ENCODE results near the gene BAD.
A peak's percentile ranks its signal among the peaks of the same experiment; 100 is the strongest.

BAD gene

DNA sequence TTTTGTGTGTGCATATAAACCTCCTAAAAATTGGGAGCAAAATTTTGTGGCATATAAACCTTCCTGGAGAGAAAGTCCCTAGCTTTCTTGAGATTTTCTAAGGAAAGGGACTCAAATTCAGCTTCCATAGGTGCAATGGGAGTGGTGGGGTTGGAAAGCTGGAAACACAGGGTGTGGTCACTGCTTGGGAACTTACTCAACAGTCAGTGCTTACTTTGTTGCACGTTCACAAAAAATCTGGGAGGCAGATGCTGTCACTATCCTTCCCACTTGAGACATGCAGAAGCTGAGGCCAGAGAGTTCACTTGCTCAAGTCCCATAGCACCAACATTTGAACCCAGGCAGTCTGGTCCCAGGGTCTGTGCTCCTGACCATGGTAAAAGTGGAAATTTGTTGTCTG lies 11.8 kb upstream of the BAD start:
- DNase-seq: no peak

DNA sequence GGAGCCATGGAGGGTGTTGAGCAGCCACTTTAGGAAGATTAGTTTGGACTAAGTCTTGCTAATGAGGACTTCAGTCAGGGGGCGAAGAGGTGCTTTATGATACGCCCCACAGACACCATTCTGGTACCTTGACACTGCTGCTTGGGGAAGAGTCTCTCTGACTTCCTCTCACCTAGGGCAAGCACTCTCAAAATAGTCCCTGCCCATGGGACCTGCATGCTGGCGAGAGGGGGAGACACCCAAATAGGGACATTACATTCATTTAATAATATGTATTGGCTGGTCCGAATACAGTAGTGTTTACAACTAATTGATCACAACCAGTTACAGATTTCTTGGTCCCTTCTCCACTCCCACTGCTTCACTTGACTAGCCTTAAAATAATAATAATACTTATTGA lies 11.3 kb upstream of the BAD start:
- DNase-seq: no peak

DNA sequence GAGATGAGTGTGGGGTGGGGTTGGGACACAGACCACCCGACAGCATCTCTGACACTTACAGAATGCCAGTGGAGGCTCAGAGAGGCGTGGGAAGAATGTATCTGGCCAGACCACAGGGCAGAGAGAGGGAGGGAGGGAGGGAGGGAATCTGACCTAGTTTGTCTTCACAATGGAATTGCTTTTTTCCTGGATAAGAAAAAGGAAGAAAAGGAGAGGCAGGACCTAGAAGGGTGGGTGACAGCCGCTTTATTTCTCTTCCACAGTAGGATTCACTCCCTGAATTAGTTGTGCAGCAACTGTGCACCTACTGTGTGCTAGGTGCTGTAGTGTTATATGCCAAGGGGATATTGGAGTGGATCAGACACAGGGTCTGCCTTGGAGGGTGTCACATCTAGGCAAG lies 10.3 kb upstream of the BAD start:
- no peak for DNase-seq

DNA sequence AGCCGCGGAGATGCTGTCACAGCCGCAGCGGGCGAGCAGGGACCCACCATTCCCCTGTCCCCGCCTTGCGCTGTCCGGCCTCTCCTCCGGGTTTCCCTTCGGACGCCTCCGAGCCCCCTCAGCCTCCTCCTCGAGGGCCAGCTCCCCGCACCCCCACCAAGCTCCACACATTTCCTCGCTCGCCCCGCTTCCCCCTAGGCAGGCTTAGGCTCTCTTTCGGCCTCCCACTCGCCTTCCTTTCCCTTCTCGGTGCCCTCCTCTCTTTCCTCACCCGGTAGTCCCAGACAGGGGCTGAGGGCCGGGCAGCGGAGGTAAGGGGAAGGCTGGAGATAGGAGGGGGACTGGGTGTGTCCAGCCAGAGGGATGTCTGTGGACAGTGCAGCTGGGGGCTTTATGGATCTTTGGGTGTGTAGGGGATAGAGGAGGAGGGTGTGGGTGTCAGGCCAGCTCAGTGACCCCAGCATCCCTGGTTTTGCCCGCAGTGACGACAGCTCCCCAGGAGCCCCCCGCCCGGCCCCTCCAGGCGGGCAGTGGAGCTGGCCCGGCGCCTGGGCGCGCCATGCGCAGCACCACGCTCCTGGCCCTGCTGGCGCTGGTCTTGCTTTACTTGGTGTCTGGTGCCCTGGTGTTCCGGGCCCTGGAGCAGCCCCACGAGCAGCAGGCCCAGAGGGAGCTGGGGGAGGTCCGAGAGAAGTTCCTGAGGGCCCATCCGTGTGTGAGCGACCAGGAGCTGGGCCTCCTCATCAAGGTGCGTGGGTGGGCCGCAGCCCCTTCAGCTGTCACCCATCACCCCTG lies 8.2 kb upstream of the BAD start:
- no peak for DNase-seq

DNA sequence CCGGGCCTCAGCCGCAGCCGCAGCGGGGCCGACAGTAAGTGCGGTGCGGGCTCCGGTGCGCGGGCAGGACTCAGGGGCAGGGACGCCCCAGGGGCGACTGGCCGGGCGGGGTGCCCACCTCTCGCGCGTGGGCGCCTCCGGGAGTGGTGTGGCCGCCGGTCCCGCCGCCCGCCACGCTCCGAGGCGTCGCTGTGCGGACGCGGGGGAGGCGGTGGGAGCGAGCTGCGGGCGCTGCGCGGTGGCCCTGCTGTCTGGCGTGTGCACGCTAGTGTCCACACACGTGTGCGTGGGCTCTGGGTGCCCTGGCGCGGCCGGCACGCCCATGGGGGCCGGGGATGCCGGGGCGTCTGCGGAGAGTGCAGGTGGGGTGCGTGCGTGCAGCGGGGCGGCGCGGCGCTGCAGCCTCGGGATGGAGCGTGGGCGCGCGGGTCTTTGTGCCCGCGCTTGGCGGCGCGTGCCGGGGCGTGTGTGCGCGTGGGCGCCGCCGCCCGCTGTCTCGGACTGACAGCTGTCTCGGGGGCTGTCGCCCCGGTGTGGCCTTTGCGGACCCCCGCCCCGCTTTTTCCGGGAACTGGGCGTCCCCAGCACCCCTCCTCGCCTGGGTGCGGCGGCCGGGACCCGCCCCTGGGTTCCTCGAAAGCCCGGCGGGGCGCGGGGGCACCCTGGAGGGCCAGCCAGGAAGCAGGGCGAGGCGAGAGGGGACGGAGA lies 7.4 kb upstream of the BAD start:
- DNase-seq: no peak

DNA sequence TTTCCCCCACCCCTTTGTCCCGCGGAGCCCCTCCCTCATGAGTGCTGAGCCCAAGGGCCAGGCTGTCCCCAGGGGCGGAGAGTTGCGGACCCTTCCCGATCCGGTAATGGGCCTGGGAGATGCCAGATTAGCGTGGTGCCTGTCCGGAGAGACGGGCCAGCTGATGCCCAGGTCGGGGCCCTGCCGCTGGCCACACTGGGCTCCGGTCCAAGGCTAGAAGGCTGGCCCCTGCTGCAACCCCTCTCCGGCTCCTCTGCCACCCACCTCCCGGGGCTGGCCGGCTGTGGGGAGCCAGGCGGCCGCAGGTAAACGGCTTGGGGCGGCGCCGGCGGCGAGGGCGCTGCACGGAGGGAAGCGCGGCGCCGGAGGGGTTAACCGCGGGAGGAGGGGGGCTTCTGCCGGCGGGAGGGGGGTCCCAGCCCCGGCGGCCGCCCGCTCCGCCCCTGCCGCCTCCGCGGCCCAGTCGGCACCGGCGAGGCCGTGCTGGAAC lies 6.8 kb upstream of the BAD start, which contains the start of gene KCNK4:
Gene KCNK4 (plus strand): TSS at position 41 of the 490 bp plus-strand sequence. CDS start 1,717 bp downstream, outside the sequence.
- no peak for DNase-seq

DNA sequence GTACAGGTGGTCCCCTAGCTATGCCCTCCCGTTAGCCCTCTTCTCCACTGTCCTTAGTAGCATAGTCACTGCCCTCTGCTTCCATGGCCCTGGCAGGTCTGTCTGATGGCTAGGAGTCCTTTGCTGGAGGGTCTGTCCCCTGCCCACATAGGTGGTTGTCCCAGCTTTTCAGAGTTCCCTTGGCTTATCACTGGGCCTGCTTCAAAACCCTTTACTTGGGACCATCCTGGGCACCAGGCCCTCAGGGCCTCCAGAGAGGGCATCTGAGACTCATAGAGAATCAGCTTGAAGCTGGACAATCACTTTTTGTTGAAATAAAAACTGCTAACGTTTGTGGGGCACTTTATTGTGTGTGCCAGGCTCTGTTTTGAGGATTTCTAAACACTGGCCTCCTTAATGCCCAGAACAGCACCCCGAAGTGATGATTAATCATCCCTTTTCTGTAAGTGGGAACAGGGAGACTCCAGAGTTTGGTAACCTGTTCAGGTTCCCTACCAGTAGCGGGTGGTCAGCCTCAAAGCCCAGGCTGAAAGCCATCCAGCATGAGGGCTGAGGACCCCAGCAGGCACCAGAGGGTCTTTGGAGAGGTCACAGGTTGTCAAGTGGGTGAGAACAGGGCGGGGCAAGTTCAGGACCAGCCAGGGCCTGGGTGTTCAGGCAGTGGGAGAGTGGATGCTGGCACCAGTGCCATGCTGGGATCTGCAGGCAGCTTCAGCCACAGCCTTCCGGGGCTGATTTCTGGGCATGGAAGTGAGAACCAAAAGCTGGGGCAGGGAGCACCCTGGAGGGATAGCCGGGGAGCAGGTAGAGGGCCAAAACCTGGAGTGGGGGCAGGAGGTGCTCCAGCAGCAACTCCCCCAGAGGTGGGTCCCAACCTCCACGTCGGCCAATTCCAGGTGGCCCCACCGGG lies 6.1 kb upstream of the BAD start:
- no peak for DNase-seq

DNA sequence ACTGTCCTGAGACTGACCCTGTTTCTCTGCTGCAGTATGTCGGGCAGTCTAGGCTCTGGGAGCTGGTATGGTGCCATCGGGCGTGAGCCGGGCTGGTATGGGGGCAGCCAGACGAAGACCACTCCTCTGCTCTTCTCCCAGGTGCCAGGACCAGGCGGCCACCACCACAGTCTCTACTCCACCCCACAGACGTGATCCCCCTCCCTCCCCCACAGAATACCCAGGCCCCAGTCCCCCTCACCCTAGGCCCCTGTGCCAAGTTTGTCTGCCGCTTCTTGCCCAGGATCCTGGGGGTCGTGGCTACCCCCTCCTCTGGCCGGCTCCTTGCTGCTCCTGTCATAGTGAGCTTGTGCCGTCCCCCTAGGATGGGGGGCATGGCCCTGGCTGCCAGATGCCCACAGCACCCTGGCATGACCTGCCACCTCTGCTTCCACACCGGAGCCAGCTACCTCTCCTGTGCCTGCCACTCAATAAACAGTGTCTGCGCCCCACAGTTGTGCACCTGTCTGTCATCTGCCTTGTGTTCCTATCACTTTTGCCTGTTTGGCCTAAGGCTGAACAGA lies 4.6 kb upstream of the BAD start:
- no peak for DNase-seq

DNA sequence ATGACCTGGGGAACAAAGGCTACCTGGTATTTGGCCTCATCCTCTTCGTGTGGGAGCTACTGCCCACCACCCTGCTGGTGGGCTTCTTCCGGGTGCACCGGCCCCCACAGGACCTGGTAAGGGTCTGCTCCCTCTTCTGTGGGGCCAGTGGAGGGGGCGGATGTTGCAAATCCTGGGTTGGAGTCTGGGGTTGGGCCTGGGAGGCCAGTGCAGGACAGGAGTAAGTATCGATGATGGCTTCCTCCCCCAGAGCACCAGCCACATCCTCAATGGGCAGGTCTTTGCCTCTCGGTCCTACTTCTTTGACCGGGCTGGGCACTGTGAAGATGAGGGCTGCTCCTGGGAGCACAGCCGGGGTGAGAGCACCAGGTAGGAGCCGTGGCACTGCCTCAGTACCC lies 3.9 kb upstream of the BAD start:
- no peak for DNase-seq

DNA sequence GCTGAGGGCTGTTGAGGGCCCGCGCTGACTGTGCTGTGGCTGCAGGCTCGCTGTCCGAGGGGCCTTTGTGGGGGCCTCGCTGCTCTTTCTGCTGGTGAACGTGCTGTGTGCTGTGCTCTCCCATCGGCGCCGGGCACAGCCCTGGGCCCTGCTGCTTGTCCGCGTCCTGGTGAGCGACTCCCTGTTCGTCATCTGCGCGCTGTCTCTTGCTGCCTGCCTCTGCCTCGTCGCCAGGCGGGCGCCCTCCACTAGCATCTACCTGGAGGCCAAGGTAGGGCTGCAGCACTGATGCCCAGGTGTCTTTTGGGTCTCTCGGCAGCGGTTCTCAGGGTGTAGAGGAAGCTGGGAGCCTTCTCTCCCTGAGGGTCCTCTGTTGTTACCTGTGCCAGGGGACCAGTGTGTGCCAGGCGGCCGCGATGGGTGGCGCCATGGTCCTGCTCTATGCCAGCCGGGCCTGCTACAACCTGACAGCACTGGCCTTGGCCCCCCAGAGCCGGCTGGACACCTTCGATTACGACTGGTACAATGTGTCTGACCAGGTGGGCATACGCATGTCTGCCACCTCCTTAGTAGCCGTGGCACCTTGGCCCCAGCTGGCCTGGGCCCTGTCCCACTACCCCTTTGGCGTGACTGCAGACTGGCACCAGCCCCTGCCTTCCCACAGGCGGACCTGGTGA lies 3.3 kb upstream of the BAD start:
- DNase-seq: no peak

DNA sequence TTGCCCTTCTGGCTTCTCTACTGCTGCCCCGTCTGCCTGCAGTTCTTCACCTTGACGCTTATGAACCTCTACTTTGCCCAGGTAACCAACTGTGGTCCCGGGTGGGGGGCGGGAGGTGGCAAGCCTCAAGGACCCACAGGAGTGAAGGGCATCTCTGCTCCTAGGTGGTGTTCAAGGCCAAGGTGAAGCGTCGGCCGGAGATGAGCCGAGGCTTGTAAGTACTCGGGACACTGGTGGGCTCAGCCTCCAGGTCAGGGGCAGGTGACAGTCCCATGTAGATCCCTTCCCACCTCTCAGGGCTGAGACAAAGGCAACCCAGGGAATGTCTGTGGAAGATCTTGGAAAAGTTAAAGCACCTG lies 2.3 kb upstream of the BAD start:
- DNase-seq: no peak

DNA sequence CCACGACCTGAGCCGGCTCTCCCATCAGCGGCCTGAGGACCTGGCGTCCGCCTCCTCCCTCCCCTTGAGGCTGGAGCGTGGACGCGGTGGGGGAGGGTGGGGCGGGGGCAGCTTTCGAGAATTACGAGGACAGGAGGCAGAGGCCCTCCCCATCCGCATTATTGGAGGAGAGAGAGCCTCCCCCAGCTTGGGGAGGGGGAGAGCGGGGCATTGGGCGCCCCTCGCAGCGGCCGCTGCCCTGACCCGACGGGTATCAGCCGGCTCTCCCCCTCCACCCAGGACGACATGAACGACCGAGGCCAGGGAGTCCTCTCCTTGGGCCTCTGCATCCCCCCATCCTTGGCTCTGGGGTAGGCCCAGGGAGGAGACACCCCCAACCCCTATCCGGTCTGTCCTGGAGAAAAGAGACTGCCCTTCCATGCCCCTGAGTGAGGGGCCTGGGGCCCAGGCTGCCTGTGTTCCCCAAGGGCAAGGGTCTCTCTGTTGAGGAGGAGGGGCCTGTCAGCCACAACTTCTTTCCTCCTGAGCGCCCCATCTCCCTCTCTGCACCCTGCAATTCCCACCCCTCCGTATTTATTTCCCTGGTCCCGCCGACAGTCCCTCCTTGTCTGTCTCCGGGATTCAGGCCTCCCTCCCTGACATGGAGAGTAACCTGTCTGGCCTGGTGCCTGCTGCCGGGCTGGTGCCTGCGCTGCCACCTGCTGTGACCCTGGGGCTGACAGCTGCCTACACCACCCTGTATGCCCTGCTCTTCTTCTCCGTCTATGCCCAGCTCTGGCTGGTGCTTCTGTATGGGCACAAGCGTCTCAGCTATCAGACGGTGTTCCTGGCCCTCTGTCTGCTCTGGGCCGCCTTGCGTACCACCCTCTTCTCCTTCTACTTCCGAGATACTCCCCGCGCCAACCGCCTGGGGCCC lies 1.7 kb upstream of the BAD start:
- peak; percentile 55 for DNase-seq

DNA sequence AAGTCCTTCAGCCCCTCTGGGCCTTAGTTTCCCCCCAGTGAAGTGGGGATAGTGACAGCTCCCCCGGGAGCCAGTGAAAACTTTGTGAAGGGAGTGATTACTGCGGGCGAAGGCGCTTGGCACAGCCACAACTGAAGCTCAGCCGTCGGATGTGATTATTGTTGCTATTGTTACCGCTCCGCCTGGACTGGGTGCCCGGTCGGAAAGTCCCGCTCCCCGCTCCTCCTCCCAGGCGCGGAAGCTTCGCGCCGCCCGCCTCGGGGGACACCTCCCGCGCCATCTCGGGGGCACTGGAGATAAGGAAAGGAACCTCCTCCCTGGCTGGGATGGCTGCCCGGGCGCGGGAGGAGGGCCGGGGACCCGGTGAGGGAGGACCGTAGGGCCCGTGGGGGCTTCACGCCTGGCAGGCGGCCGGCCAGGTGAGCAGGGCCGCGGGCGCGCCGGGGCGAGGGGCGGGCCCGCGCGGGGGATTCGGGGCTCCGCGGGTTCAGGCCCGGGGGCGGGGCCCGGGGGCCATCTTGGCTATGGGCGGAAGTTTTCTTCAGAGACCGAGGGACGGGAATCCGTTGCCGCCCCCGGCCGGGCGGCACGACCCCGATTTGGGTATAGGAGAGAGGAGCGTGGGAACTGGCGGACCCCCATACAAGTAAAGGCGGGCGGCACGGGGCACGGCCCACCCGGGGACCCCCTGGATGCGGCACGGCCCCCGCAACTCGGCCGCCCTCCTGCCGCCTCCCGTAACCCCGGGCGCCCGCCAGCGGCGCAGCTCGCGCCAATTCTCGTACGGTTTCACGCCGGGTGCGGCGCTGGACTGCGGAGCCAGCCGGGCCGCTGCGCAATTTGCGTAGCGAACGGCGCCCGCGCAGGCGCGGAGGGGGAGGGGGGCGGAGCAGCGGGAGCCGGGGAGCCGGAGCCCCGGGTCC lies 758 bp upstream of the BAD start, which contains the start of gene GPR137:
Gene GPR137 (plus strand): TSS at position 887 of the 923 bp plus-strand sequence. CDS start 677 bp downstream, outside the sequence.
- peak; percentile 89 for DNase-seq

DNA sequence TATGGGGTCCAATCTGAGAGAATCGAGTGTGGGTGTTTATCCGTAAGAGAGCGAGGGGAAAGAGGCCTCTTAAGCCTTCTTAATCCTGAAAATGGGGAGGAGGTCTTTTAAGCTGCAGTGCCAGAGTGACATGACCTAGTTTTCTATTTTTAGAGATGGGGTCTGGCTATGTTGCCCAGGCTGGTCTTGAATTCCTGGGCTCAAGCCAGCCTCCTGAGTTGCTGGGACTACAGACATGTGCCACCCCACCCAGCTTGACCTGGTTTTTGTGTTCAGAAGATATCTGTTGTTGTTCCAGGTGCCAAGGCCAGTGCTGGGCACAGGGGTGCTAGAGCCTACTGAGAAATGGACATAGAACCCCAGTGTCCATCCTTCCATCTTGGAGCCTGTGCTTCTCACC lies 1.4 kb downstream of the BAD start:
- DNase-seq: no peak

DNA sequence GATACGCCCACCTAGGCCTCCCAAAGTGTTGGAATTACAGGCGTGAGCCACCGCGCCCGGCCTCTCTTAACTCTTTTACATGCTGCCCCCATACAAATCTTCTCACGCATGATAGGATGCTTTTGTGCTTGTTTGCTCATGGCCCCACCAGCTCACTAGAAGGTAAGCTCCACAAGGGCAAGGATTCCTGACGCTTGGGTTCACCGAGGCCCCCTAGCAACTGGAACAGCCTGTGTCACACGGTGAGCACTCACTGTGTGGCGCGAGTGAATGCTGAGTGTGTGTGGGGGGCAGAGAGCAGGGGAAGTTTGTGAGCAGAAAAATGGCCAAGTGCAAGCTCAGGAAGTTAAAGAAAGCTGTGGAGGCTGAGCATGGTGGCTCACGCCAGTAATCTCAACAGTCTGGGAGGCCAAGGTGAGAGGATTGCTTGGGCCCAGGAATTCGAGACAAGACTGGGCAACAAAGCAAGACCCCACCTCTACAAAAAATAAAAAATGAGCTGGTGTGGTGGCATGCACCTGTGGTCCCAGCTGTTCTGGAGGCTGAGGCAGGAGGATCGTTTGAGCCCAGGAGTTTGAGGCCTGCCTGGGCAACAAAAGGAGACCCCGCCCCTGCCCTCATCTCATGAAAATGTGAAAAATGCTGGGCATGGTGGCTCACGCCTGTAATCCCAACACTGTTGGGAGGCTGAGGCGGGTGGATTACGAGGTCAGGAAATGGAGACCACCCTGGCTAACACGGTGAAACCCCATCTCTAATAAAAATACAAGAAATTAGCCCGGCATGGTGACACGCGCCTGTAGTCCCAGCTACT lies 2.3 kb downstream of the BAD start:
- DNase-seq: no peak

DNA sequence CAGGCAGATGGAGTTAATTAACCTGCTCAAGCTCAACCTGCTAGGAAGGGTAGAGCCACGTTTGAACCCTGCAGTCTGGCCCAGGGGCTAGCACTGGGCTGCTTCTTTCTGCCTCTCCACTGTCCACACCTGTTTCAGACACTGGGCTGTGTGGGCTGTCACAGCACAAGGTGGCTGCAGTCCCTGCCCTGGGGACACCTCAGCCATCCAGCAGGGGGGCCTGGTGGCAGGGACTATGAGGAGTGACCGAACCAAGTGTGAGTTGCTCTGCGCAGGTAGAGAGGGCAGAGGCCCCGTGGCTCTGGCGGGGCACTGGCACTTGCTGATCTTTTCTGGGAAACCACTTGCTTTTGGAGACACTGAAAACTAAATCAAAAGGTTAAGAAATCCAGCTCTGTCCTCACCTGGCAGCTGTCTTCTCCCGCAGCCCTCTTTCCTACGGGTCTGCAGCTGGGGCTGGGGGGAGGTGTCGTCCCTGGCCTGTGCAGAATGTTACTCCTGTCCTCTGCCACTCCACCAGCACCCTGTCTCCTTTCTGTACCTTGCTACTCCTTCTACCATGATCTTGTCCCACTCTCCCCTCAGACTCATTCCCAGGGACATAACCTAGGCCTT lies 5.8 kb downstream of the BAD start:
- DNase-seq: no peak

DNA sequence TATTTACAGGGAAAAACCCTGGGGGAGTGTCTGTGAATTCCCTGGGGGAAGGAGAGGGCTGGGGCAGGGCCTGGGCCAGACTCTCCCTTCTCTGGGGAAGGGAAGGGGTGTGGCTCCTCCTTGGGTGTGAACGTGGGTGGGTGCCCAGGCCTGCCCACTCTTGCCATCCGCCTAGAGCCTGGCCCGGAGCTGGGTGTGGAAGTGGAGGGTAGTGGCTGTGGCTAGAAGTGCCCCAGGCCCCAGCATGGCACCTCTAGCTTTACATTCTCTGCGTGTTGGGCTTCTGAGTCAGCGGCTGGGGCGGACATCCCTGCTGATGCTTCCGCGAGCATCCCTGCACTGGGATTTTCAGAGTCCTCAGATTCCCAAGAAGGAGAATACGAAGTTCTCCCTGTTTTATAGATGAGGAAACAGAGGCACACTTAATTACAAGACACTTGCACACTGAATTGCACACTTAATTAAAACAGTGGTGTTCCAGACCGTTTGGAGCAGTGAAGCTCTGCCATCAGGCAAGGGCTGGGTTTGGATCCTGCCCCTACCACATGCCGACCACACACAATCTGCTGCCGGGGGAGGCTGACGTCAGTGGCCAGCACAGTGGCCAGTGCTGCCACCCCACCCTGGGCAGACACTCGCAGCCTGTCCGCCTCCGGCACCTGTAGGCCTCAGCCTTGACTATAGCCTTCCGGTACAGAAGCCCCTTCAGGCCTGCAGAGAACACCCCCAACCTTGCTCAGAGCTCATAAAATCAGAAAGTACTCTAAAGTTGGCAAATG lies 7.6 kb downstream of the BAD start:
- no peak for DNase-seq

DNA sequence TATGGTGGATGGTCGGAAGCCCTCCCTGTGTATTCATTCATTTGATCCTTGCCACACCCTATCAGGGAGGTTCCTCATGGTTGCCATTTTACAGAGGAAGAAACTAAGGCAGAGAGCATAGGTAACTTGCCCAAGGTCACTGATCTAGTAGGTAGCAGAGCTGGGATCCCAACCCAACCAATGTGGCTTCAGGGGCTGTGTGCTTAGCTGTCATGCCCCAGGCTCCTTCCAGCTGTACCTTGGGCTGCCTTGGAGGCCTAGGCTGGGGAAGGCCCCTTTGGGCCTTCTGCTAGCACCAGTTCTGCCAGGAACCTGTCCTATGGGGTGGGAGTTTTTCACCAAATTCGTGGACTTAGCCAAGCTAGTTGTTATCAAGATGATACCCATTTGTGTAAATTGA lies 8.6 kb downstream of the BAD start:
- DNase-seq: no peak

Measured in activated CD4-positive, alpha-beta T cell treated with anti-CD3 and anti-CD28 coated beads, Interleukin-10, Interleukin-2, amounts not matched to agents 100 ng/mL and 50 ng/mL, durations not matched to agents 16 hours and 8 hours (primary cell).